Choroid plexus epithelial cell (primary cell): ENCODE measurements around the gene SPI1.
A peak's percentile ranks its signal among the peaks of the same experiment; 100 is the strongest.

ENCODE experiments used
- DNase-seq: peaks from one replicate; pipeline ENCODE4 v3.0.0-alpha.2; 2010; ENCODE audit warnings: low read depth
- H3K4me3 ChIP-seq: 2 replicates; pipeline ENCODE4 v1.5.1; 2011; ENCODE audit warnings: low read depth, mild to moderate bottlenecking, control low read depth, low read length, moderate library complexity
- TF ChIP-seq, protein P1 (sequence below): conservative IDR thresholded peaks from 2 replicates; pipeline ENCODE4 v1.5.1; 2011; ENCODE audit warnings: low read depth, mild to moderate bottlenecking, control low read depth, inconsistent platforms, low read length, moderate library complexity

The SPI1 gene

GRCh38 chr11:47375546-47376085, 2.7 kb downstream of the SPI1 start:
- TF ChIP-seq, protein P1, sequence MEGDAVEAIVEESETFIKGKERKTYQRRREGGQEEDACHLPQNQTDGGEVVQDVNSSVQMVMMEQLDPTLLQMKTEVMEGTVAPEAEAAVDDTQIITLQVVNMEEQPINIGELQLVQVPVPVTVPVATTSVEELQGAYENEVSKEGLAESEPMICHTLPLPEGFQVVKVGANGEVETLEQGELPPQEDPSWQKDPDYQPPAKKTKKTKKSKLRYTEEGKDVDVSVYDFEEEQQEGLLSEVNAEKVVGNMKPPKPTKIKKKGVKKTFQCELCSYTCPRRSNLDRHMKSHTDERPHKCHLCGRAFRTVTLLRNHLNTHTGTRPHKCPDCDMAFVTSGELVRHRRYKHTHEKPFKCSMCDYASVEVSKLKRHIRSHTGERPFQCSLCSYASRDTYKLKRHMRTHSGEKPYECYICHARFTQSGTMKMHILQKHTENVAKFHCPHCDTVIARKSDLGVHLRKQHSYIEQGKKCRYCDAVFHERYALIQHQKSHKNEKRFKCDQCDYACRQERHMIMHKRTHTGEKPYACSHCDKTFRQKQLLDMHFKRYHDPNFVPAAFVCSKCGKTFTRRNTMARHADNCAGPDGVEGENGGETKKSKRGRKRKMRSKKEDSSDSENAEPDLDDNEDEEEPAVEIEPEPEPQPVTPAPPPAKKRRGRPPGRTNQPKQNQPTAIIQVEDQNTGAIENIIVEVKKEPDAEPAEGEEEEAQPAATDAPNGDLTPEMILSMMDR: no peak
- DNase-seq: no peak
- no peak overlapping the region for H3K4me3 ChIP-seq

- TF ChIP-seq, protein P1: no peak
- DNase-seq: no peak
- no peak overlapping the region for H3K4me3 ChIP-seq
Measured at GRCh38 chr11:47375020-47375419, 3.3 kb downstream of the SPI1 start.

GRCh38 chr11:47374720-47375019, 3.7 kb downstream of the SPI1 start:
- TF ChIP-seq, protein P1: no peak
- DNase-seq: no peak

DNA sequence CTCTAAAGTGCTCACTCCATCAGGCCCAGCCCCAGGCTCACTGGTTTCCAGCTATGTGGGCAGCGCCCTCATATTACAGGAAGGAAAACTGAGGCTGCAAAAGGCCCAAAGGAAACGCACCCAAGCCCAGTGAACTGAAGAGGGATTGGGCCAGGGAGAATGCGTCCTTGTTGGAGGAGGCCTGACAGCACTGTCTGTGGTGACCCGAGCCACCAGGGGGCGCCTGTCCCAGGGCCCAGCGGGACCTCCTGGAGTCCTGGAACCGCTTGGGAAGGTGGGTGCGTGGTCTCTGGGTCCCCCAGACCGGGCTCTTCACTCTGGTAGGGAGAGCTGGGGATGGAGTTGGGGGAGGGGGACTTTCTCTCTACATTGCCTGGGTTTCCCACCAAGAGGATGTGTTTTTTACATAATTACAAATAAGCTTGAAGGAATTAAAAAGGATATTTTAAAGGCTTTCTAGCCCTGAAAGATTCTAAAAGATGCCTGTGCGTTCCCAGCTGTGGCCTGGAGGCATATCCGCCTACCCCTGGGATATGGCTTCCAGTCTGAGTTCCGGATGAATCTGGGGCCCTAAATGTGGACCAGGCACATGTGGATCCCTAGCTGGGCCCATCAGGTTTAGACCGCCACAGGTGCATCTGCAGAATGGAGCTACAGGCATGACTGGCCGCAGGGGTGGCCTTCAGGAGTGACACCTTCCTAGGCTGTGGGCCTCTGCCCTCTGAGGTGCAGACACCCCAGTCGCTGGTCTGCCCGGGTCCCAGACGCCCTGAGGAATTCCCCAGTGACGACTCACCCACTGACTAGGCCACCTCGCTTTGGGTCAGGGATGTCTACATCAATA, 4.2 kb downstream of the SPI1 start:
- TF ChIP-seq, protein P1: peak; percentile 97
- H3K4me3 ChIP-seq: no peak overlapping the region
- DNase-seq: peak; percentile 78

More at GRCh38 chr11:47374720-47375019, 3.7 kb downstream of the SPI1 start:
- no peak overlapping the region for H3K4me3 ChIP-seq

DNA sequence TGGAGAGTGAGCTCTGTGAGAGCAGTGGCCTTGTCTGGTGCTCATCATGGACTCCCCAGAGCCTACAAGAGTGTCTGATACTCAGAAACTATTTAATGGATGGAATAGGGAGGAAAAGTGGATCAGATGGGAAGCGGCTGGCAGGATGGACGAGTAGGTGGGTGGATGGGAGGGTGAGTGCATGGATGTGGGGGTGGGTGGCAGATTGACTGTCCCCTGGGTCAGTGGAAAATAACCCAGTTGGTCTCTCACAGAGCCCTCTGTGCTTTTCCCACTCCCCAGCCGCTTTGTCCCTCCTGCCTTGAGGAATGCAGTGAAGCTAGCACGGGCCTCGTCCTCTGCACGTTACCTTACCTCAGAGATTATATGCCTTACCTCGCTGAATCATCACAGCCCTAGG, 5.9 kb downstream of the SPI1 start:
- no peak overlapping the region for H3K4me3 ChIP-seq
- TF ChIP-seq, protein P1: no peak
- DNase-seq: no peak

DNA sequence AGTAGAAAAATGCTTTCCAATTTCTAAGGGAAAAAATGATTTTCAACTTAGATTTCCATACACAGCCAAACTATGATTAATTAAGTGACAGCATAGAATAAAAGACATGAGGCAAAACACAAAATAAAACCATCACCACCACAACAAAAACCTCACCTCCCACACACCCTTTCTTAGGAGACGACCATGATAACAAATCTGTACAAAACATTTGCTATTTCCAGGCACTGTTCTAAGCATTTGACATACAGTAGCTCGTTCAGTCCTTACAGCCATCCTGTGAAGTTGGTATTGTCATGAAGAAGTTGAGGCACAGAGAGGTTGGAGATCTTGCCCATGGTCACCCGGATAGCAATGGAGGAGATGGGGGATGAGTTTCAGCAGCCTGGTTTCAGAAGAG, 8.7 kb downstream of the SPI1 start:
- no peak for DNase-seq
- TF ChIP-seq, protein P1: no peak
- H3K4me3 ChIP-seq: no peak overlapping the region

DNA sequence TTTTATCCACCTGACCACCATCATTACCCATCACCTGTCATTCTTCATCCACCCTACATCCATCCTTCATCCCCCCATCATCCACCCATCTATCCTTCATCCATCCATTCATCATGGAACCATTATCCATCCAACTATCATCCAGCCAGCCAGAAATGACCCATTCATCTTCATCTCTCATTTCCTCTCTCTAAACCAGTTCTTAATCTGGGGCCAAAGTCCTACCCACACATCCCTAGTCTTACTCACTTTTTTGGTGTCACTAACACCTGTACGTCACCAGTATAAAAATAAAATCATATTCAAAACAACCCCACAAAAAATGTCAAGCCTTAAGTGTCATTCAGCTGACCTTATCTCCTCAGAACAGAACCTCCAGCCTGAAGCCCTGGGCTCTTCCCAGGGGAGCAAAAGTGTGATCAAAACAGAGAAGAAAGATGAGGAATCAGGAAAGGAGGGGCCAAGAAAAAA, 12.3 kb downstream of the SPI1 start:
- TF ChIP-seq, protein P1: no peak
- DNase-seq: no peak
- H3K4me3 ChIP-seq: no peak overlapping the region
